GM18870 (cell line): ENCODE results near the gene ULK3.
A peak's percentile ranks its signal among the peaks of the same experiment; 100 is the strongest.
"Not testable (repeated sequence)": the region's sequence is repeated elsewhere in the genome, so short reads cannot be mapped to it uniquely, and the experiment has no call there.

ENCODE experiments used
- ATAC-seq: cut with Tn5 transposase; IDR thresholded peaks from one replicate; pipeline ENCODE4 v1.9.1; 2021; ENCODE audit warnings: moderate library complexity; ENCODE audit not compliant: unreplicated experiment

ULK3 gene, protein sequence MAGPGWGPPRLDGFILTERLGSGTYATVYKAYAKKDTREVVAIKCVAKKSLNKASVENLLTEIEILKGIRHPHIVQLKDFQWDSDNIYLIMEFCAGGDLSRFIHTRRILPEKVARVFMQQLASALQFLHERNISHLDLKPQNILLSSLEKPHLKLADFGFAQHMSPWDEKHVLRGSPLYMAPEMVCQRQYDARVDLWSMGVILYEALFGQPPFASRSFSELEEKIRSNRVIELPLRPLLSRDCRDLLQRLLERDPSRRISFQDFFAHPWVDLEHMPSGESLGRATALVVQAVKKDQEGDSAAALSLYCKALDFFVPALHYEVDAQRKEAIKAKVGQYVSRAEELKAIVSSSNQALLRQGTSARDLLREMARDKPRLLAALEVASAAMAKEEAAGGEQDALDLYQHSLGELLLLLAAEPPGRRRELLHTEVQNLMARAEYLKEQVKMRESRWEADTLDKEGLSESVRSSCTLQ

DNA sequence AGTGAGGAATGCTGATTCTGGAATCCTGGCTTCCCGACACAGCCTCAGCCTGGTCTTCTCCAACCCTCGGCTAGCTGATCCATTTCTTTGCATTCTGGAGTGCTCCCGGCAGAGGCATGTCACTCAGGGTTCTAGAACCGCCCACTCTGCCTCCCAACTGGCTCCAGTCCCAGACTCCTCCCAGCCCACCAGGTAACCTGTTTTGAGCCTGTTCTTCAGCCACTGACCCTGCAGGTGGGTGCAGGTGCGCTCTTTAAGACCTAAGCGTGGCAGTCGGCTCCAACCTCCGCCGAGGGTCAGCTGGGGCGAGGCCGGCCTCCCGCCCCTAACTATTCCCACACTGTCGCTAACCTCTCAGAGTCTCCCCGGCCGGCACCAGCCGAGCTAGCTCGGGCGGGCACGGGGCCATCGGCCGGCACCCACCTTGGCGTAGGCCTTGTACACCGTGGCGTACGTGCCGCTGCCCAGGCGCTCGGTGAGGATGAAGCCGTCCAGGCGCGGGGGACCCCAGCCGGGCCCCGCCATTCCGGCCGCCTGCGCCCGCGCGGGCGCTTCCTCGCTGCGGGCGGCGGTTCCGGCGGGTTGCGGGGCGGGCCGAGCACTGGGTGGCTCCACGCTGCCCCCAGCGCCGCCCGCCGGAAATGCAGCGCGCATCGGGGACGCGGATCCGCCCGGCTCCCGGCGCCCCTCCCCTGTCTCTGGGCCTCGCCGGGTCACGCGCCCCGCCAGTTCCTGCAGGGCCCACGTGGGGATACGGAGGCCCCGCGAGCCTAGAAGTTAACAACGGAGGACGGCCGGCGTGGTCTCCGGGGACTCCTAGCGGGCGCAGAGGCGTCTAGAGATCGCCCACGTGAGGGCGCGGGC, at the start of gene ULK3:
Gene ULK3, minus strand, starts transcription at position 576 of the 864 bp plus-strand sequence. Its CDS starts 51 bp downstream, at position 525.
- ATAC-seq = no peak

DNA sequence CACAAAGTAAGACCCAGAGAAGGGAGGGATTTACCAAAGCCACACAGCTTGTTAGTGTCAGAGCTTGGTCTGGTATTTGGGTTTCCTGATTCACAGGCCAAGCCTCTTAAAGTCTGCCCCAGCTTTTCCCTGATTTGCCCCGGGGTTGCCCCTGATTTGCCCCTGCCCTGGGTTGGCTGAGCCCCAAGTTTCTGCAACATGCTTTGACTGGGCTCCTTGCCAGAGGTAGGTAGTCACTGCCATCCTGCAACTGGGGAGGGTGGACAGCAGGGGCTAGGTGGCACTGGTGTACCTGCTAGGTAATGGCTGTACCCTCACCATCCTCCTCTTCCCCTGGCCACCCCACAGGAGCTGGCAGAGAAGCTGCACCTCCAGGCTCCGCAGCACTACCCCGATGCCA, 49.4 kb upstream of the ULK3 start:
- no peak for ATAC-seq

DNA sequence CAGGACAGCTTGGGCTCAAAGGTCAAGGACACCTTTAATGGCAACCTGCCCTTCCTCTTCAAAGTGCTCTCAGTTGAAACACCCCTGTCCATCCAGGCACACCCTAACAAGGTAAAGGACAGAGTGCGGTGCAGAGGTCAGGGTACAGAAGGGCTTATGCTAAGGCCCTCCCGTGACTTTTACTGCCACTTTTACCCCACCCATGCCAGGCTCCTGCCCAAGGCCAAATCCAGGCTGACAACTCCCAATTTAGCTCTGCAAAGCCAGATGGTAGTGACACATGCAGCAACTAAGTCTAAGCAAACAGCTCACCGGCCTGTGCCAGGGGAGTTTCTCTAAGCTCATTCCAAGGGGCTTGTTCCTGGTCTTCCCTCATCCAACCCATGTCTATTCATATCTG, 48.5 kb upstream of the ULK3 start:
- no peak for ATAC-seq

DNA sequence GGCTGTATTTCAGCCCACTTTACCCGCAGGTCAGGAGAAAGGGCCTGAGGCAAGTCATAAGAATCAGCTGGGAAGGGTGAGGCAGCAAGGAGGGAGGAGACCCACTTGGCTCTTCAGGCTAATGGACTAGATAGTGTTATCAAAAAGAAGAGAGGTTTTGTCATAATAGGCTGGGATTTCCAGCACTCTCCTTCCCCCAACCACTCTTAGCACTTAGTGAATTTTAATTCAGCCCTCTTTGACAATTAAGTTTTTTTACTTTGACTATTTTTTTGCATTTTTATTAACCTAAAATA, 47.7 kb upstream of the ULK3 start:
- no peak for ATAC-seq

DNA sequence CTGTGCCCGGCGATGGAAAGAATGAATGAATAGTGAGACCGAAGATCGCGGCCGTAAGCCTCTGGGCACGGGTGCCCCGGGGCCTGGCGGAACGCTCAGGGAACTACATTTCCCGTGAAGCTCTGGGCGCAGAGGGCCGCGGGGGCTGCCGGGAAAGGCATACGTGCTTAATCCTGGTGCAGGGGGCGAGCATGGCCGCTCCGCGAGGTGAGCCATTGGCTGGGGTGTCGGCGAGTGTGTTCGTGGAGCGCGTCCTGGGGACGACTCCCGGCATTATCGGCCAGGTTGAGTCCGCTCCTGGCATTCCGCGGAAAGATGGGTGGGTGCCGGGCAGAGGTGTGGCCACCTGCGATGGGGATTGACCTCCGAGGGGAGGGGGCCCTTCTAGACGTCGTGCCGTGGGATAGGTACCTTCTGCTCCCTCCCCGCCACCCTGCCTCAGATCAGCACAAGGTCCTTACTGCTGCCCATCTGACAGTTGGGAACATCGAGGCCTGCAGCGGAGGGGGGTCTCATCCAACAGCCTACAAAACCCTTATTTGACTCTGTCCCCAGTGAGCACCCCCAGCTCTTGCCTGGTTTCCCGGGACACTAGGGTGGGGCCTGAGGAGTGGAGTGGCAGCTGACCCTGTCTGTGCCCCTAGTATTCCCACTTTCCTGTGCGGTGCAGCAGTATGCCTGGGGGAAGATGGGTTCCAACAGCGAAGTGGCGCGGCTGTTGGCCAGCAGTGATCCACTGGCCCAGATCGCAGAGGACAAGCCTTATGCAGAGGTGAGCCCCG, 47.1 kb upstream of the ULK3 start, which contains the start of gene MPI:
Gene MPI, plus strand, starts transcription at position 160 of the 782 bp plus-strand sequence. Its CDS starts 32 bp downstream, at position 192.
- peak; percentile 68 for ATAC-seq

DNA sequence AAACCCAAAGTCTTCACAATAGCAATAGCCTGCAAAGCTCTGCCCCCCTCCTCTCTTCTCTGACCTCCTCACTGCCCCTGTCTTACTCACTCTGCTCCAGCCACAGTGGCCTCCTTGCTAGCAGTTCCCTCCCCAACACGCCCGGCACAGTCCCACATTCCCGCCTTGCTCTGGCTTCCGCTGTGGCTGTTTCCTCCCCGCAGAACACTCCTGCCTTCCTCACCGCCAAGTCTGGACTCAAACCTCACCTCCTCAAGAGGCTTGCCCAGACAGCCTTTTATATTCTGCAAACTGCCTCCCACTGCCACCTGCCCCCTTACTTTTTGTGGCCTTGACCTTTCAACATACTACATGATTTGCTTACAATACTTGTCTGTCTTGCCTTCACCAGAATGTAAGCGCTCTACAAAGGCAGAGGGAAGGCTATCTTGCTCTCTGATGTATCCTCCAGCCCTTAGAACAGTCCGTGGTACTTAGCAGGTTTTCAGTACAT, 46.5 kb upstream of the ULK3 start:
- peak; percentile 33 for ATAC-seq

DNA sequence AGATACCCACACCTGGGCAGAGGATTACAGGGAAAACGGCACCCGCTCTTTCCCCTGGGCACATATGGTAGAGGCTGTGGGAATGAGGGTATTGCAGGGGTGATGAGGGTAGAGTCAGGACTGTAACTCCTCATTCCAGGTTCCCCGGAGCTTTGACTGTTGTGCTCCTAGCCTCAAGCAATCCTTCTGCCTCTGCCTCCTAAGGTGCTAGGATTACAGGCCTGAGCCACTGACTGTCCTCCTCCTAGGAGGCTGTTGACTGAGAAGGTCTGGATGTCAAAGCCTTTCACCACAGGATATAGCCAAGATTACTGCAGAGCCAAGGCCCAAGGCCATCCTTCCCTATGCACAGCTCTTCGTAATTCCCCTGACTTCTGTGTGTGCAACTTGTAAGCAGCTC, 45.8 kb upstream of the ULK3 start:
- no peak for ATAC-seq

DNA sequence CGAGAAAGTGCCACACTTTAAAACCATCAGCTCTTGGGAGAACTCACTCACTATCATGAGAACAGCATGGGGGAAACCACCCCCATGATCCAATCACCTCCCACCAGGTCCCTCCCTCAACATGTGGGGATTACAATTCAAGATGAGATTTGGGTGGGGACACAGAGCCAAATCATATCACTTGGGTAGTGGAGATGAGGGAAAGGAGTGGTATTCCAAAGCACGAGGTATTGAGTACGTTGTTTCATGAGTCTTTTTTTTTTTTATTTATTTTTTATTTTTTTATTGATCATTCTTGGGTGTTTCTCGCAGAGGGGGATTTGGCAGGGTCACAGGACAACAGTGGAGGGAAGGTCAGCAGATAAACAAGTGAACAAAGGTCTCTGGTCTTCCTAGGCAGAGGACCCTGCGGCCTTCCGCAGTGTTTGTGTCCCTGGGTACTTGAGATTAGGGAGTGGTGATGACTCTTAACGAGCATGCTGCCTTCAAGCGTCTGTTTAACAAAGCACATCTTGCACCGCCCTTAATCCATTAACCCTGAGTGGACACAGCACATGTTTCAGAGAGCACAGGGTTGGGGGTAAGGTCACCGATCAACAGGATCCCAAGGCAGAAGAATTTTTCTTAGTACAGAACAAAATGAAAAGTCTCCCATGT, 44.7 kb upstream of the ULK3 start:
- not testable (repeated sequence) for ATAC-seq

DNA sequence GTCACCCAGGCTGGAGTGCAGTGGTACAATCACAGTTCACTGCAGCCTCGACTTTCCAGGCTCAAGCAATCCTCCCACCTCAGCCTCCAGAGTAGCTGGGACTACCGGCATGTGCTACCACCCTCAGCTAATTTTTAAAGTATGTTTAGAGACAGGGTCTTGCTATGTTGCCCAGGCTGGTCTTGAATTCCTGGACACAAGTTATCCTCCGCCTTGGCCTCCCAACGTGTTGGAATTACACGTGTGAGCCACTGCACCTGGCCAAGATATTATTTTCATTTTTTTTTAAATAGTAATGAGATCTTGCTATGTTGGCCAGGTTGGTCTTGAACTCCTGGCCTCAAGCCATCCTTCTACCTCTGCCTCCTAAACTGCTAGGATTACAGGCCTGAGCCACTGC, 42.5 kb upstream of the ULK3 start:
- ATAC-seq = no peak

DNA sequence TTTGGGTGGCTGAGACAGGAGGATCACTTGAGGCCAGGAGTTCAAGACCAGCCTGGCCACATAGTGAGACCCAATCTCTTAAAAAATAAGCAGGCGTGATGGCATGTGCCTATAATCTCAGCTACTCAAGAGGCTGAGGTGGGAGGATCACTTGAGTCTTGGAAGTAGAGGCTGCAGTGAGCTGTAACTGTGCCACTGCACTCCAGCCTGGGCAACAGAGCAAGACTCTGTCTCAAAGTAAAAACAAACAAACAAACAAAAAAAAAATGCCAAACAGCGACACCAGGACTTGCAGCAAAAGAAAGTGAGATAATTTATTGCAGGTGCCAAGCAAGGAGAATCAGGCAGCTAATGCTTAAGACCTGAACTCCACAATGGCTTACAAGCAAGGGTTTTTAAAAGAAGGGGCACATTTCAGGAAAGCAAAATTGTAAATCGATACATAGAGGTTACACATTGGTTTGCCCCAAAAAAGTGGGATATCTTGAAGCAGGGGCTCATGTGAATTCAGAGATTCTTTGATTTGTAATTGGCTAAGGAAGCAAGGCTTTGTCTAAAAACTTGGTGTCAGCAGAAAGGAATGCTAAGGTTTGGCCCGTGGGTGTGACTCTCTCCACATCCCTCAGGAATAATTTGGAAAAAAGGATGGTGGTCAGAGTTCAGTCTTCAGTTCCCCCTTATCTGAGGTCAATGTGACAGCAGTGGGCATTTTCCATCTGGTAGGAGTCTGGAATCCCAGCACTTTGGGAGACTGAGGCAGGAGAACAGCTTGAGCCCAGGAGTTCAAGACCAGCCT, 41.7 kb upstream of the ULK3 start:
- no peak for ATAC-seq

DNA sequence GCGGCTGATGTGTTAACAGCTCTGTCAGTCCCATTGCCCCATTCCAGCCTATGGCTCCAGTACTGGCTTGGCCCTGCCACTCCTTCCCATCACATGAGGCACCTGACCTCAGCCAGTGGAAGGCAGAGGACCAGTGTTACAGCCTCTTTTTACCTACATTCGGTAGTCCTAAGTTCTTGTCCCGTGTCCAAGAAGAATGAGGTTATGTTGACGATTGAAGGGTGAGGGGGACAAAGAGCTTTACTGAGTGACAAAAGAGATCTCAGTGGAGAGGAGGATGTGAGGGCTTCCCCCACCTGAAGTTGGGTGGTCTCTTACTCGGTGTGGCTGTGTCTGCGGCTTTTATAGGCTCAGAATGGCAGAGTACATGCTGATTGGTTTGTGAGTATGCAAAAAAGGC, 39.6 kb upstream of the ULK3 start:
- no peak for ATAC-seq

DNA sequence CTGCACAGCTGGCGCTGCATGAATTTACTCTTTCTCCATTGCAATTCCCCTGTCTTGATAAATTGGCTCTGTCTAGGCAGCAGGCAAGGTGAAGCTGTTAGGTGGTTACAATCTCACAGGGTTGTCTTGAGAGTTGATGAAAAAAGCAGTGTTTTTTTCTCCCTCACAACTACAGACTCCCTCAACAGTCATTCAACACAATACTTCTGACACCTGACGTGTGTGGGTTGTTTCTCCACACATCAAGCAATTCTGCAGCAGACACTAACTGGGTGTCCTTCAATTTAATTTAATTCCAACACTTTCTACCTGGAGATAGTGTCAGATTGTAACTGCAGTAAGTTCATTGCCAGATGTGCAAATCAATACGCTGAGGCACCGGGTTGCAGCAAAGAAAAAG, 35.3 kb upstream of the ULK3 start:
- no peak for ATAC-seq

DNA sequence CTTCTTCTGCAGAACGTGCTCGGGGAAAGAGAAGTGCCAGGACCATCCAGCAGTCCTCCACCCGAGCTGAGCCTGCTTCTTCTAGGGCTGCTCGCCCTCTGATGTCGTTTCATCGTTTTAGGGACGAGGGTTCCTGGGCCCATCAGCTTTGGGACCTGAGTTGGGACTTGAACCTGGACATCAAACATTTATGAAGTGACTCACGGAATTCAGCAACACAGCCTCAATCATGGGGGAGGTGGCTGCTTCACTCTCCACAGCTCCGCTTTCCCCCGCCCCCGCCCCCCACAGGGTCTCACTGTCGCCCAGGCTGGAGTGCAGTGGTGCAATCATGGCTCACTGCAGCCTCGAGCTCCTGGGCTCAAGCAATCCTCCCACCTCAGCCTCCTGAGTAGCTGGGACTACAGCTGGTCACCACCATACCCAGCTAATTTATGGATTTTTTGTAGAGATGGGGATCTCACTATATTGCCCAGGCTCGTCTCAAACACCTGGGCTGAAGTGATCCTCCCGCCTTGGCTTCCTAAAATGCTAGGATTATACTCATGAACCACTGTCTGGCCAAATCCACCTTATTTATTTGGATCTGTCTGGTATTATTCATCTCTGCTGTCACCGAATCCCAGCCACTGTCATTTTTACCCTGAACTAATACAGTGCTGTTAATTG, 30.9 kb upstream of the ULK3 start:
- ATAC-seq = no peak

DNA sequence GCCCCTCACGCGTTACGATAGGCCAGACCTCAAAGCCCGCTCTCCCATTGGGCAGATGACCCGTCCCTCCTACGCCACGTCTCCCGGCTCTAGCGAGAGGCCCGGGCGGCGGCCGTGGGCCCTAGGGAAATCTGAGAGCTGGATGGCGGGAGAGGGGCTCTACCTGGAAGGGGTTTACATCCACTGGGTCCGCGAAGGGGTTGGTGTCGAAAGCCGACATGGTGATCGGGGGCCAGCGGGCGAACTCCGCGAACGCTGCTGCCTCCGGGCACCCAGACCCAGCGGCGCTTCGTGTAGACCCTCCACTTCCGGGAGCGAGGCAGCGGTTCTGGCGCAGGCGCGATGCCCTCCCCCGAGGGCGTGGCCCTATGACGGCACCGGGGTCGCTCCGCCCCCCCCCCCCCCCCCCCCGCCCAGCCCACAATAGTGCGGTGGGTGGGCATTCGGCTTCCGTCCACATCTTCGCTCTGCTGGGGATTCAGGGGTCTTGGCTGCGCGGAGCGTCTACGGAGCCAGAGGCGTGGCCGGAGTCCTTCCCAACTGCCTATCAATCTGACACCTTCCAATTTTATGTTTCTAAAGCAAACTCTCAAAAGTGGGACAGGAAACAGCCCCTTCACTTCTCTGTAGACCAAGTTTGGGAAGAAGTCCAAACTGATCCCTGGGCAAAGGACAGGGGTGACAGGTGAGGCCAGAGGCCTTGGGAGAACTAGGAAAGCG, 30.2 kb upstream of the ULK3 start, which contains the start of gene SCAMP2:
Gene SCAMP2, minus strand, starts transcription at position 330 of the 720 bp plus-strand sequence. Its CDS starts 110 bp downstream, at position 220.
- ATAC-seq = peak; percentile 74

DNA sequence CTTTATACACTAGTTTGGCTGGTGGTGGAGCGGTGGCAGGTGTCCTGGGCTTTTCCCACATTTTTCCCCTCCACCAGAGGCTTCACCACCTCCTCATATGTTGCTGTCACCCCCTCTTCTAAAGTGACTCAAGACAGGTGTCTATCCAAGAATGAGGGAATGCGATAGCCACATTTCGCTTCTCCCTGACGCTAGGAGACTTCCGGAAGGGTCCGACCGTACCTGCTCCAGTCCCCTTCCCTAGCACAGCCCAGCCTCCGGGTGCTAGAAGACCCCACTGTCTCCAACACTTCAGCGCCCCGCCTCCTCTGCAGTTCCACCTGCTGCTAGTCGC, 29.7 kb upstream of the ULK3 start:
- ATAC-seq = no peak

DNA sequence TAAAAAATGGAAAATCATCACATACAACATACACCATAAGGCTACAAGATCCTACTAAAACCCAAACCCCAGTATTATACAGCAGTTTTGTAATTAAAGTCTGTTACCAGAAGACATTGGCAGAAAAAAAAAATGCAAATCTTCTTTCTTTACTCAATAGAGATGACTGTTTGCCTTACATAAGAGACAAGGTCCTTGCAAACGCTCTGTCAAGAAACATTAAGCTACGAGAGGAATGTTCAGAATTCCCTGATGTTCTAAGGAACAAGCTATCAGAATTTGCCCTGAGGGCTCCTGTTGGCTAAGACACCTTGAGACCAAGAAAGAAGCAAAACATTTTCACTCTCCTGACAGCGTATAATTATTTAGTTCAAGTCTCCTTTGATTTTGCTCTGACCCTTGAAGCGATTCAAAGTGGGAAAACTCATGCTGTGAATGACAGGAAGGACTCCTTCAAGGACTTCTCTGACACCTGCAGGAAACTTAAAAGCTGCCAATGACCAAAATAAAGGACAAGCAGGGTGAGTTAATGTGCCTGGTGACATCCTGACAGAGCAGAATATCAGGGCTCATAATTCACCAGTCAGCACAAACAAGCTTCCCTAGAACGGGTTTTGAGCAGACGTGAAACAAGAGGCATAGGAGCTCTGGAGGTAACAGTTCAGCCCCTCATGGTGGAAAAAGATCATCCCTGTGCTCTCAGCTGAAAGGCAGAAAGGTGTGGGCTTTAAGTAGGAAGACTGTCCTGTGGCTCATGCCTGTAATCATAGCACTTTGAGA, 27.7 kb upstream of the ULK3 start:
- ATAC-seq = peak; percentile 1

DNA sequence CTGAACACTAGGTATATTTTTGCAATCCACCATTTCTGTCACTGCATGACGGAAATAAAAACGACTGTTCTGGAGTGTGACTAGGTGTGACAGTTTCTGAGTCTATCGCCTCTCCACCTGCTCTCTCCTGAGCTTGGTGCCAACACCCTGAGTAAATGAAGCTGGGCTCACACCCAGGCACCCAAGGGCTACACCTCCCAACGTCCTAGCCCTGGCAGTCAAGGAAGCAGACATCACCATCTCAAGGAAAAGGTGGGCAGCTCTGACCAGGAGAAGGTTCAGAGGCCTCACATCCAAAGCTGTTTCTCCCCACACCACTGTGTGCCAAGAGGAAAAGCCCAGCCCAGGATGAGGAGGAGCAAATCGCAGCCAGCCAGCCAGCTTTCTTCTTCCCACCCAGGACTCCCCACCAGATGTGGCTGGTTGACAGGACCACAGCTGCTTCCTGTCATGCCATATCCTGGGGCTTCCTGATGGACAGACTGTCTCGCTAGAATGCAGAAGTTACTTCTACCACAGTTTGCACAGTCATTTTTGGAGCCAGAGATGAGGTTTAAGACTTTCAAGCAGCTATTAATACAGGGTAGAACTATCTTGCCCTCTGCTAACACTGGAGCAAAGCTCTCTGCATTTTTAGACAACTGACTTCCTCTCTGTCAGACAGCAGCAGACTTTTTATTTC, 26.9 kb upstream of the ULK3 start:
- ATAC-seq = peak; percentile 50
